K562 (cell line): ENCODE measurements around the gene MED31. TPM values are rescaled to one million over a fixed set of nuclear protein-coding genes. Genes with fewer than 3 reads are reported as not detected.

Experiments
- microRNA-seq: library from miRNA; unstranded; fragments of <30 nt; microRNA quantifications from one replicate; pipeline ENCODE4, GENCODE V29; 2018; ENCODE audit warnings: borderline microRNAs expressed
- polyA plus RNA-seq, 8 experiments: library from polyadenylated mRNA; depleted of rRNA in 4 of 8; stranded (reverse) in 5 of 8; unstranded in 3 of 8; fragments of >200 nt; fragmentation: Nextera tagmentation in 2 of 8; fragmentation: Illumina TruSeq in 1 of 8; extraction: Ambion mirVana in 2 of 8; extraction: Trizol in 1 of 8; gene quantifications; 2 replicates each; pipeline versions ENCODE4 v1.2.1 to v1.2.3, GENCODE V29; 2011 to 2014; ENCODE audit warnings: inconsistent platforms in 1 of 8, missing spikeins in 1 of 8
- small RNA-seq: library from RNA; depleted of rRNA; stranded (forward); fragments of <200 nt; gene quantifications from one replicate; pipeline ENCODE3, GENCODE V24; 2014
- total RNA-seq, 7 experiments: library from RNA; depleted of rRNA in 6 of 7; stranded (reverse); fragments of >200 nt in 6 of 7; fragmentation: Illumina TruSeq in 2 of 7; extraction: Trizol in 2 of 7; gene quantifications; 2 replicates each; pipeline versions ENCODE4 v1.2.1 to v1.2.3, GENCODE V29; 2011 to 2021; ENCODE audit warnings: low replicate concordance in 1 of 7

The MED31 gene
- total and polyA plus RNA-seq, 9 of the 15 experiments (the other 6 are each of a cell fraction or from before 2014, with no cell fraction given): 6.4 to 39.9 (median 14.6) TPM

Small RNA genes within 50 kb of the gene (microRNA-seq; reads per million reads assigned to microRNA genes)
- not detected for gene MIR4520-1
- not detected for gene MIR4520-2

Small RNA genes within 50 kb of the gene (small RNA-seq; reads per million reads assigned to genes)
- not detected for gene MIR4520-1
- 0.18 reads per million for gene RNA5SP435

Other genes with a start within 250 kb of the MED31 start
Only the 7 nearest of the 10 such genes appear.
- 0.14 and 0.57 TPM in 2 replicates for gene PITPNM3, start 95.0 kb downstream of the MED31 start, total RNA-seq (2014; rRNA removed)
- gene PITPNM3, start 95.0 kb downstream of the MED31 start, total RNA-seq (2014; rRNA removed; fragmentation: Illumina TruSeq; extraction: Trizol): 0.13 and 0.15 TPM in 2 replicates
- gene PITPNM3, start 95.0 kb downstream of the MED31 start, total RNA-seq (2015; rRNA removed; fragmentation: Illumina TruSeq; extraction: Trizol): 0.15 and 0.22 TPM in 2 replicates
- 0.31 and 0.38 TPM in 2 replicates for gene PITPNM3, start 95.0 kb downstream of the MED31 start, total RNA-seq (2021)
- gene PITPNM3, start 95.0 kb downstream of the MED31 start, polyA plus RNA-seq (2011; rRNA removed): 0.28 and 0.29 TPM in 2 replicates
- 0.22 and 0.37 TPM in 2 replicates for gene PITPNM3, start 95.0 kb downstream of the MED31 start, polyA plus RNA-seq (2014; fragmentation: Illumina TruSeq; extraction: Trizol)
- gene PITPNM3, start 95.0 kb downstream of the MED31 start, polyA plus RNA-seq (2014; fragmentation: Nextera tagmentation; extraction: Ambion mirVana): not detected
- 0.32 and 0.53 TPM in 2 replicates for gene PITPNM3, start 95.0 kb downstream of the MED31 start, polyA plus RNA-seq (2014; rRNA removed)
- gene KIAA0753, start 10.9 kb downstream of the MED31 start, total RNA-seq (2014; rRNA removed): 6.0 and 6.9 TPM in 2 replicates
- 7.6 and 9.3 TPM in 2 replicates for gene KIAA0753, start 10.9 kb downstream of the MED31 start, total RNA-seq (2014; rRNA removed; fragmentation: Illumina TruSeq; extraction: Trizol)
- gene KIAA0753, start 10.9 kb downstream of the MED31 start, total RNA-seq (2015; rRNA removed; fragmentation: Illumina TruSeq; extraction: Trizol): 8.5 and 9.0 TPM in 2 replicates
- gene KIAA0753, start 10.9 kb downstream of the MED31 start, total RNA-seq (2021): 6.2 and 7.4 TPM in 2 replicates
- gene KIAA0753, start 10.9 kb downstream of the MED31 start, polyA plus RNA-seq (2011; rRNA removed): 3.9 and 6.6 TPM in 2 replicates
- 6.5 and 7.4 TPM in 2 replicates for gene KIAA0753, start 10.9 kb downstream of the MED31 start, polyA plus RNA-seq (2014; fragmentation: Illumina TruSeq; extraction: Trizol)
- gene KIAA0753, start 10.9 kb downstream of the MED31 start, polyA plus RNA-seq (2014; fragmentation: Nextera tagmentation; extraction: Ambion mirVana): 1 to 10 TPM; 2.0 to 3.4 TPM
- gene KIAA0753, start 10.9 kb downstream of the MED31 start, polyA plus RNA-seq (2014; rRNA removed): 5.2 and 5.6 TPM in 2 replicates
- 111 and 164 TPM in 2 replicates for gene TXNDC17, start 10.5 kb downstream of the MED31 start, total RNA-seq (2014; rRNA removed)
- 141 and 144 TPM in 2 replicates for gene TXNDC17, start 10.5 kb downstream of the MED31 start, total RNA-seq (2014; rRNA removed; fragmentation: Illumina TruSeq; extraction: Trizol)
- 164 and 179 TPM in 2 replicates for gene TXNDC17, start 10.5 kb downstream of the MED31 start, total RNA-seq (2015; rRNA removed; fragmentation: Illumina TruSeq; extraction: Trizol)
- gene TXNDC17, start 10.5 kb downstream of the MED31 start, total RNA-seq (2021): 108 and 126 TPM in 2 replicates
- 244 and 357 TPM in 2 replicates for gene TXNDC17, start 10.5 kb downstream of the MED31 start, polyA plus RNA-seq (2011; rRNA removed)
- 155 and 201 TPM in 2 replicates for gene TXNDC17, start 10.5 kb downstream of the MED31 start, polyA plus RNA-seq (2014; fragmentation: Illumina TruSeq; extraction: Trizol)
- gene TXNDC17, start 10.5 kb downstream of the MED31 start, polyA plus RNA-seq (2014; fragmentation: Nextera tagmentation; extraction: Ambion mirVana): 100 to 1,000 TPM; 758 to 759 TPM
- 236 and 245 TPM in 2 replicates for gene TXNDC17, start 10.5 kb downstream of the MED31 start, polyA plus RNA-seq (2014; rRNA removed)
- gene C17orf100, start 157 bp upstream of the MED31 start, total RNA-seq (2014; rRNA removed): 0.14 and 1.2 TPM in 2 replicates
- 0.40 and 0.45 TPM in 2 replicates for gene C17orf100, start 157 bp upstream of the MED31 start, total RNA-seq (2014; rRNA removed; fragmentation: Illumina TruSeq; extraction: Trizol)
- 0.43 and 0.49 TPM in 2 replicates for gene C17orf100, start 157 bp upstream of the MED31 start, total RNA-seq (2015; rRNA removed; fragmentation: Illumina TruSeq; extraction: Trizol)
- 0.60 and 0.82 TPM in 2 replicates for gene C17orf100, start 157 bp upstream of the MED31 start, total RNA-seq (2021)
- gene C17orf100, start 157 bp upstream of the MED31 start, polyA plus RNA-seq (2011; rRNA removed): 0.31 and 0.77 TPM in 2 replicates
- 0.62 and 0.69 TPM in 2 replicates for gene C17orf100, start 157 bp upstream of the MED31 start, polyA plus RNA-seq (2014; fragmentation: Illumina TruSeq; extraction: Trizol)
- under 1 TPM; 0.04 to 0.11 TPM for gene C17orf100, start 157 bp upstream of the MED31 start, polyA plus RNA-seq (2014; fragmentation: Nextera tagmentation; extraction: Ambion mirVana)
- 1.7 and 1.8 TPM in 2 replicates for gene C17orf100, start 157 bp upstream of the MED31 start, polyA plus RNA-seq (2014; rRNA removed)
- not detected in 2 replicates for gene SLC13A5, start 61.8 kb upstream of the MED31 start, total RNA-seq (2014; rRNA removed)
- not detected in 2 replicates for gene SLC13A5, start 61.8 kb upstream of the MED31 start, total RNA-seq (2014; rRNA removed; fragmentation: Illumina TruSeq; extraction: Trizol)
- not detected in 2 replicates for gene SLC13A5, start 61.8 kb upstream of the MED31 start, total RNA-seq (2015; rRNA removed; fragmentation: Illumina TruSeq; extraction: Trizol)
- gene SLC13A5, start 61.8 kb upstream of the MED31 start, total RNA-seq (2021): 0.04 and 0.09 TPM in 2 replicates
- 0.09 TPM in 1 of 2 replicates, not detected in the other for gene SLC13A5, start 61.8 kb upstream of the MED31 start, polyA plus RNA-seq (2011; rRNA removed)
- not detected in 2 replicates for gene SLC13A5, start 61.8 kb upstream of the MED31 start, polyA plus RNA-seq (2014; fragmentation: Illumina TruSeq; extraction: Trizol)
- not detected for gene SLC13A5, start 61.8 kb upstream of the MED31 start, polyA plus RNA-seq (2014; fragmentation: Nextera tagmentation; extraction: Ambion mirVana)
- not detected in 2 replicates for gene SLC13A5, start 61.8 kb upstream of the MED31 start, polyA plus RNA-seq (2014; rRNA removed)
- 0.09 TPM in 1 of 2 replicates, not detected in the other for gene XAF1, start 104.4 kb upstream of the MED31 start, total RNA-seq (2014; rRNA removed)
- 0.07 TPM in 1 of 2 replicates, not detected in the other for gene XAF1, start 104.4 kb upstream of the MED31 start, total RNA-seq (2014; rRNA removed; fragmentation: Illumina TruSeq; extraction: Trizol)
- 0.18 and 0.19 TPM in 2 replicates for gene XAF1, start 104.4 kb upstream of the MED31 start, total RNA-seq (2015; rRNA removed; fragmentation: Illumina TruSeq; extraction: Trizol)
- gene XAF1, start 104.4 kb upstream of the MED31 start, total RNA-seq (2021): 0.22 and 0.47 TPM in 2 replicates
- not detected in 2 replicates for gene XAF1, start 104.4 kb upstream of the MED31 start, polyA plus RNA-seq (2011; rRNA removed)
- 0.07 TPM in 1 of 2 replicates, not detected in the other for gene XAF1, start 104.4 kb upstream of the MED31 start, polyA plus RNA-seq (2014; fragmentation: Illumina TruSeq; extraction: Trizol)
- under 1 TPM in 1 of 2 experiments, not detected in 1; 0.11 TPM for gene XAF1, start 104.4 kb upstream of the MED31 start, polyA plus RNA-seq (2014; fragmentation: Nextera tagmentation; extraction: Ambion mirVana)
- gene XAF1, start 104.4 kb upstream of the MED31 start, polyA plus RNA-seq (2014; rRNA removed): 0.07 TPM in 1 of 2 replicates, not detected in the other
- not detected in 2 replicates for gene FBXO39, start 124.6 kb upstream of the MED31 start, total RNA-seq (2014; rRNA removed)
- not detected in 2 replicates for gene FBXO39, start 124.6 kb upstream of the MED31 start, total RNA-seq (2014; rRNA removed; fragmentation: Illumina TruSeq; extraction: Trizol)
- not detected in 2 replicates for gene FBXO39, start 124.6 kb upstream of the MED31 start, total RNA-seq (2015; rRNA removed; fragmentation: Illumina TruSeq; extraction: Trizol)
- not detected in 2 replicates for gene FBXO39, start 124.6 kb upstream of the MED31 start, total RNA-seq (2021)
- gene FBXO39, start 124.6 kb upstream of the MED31 start, polyA plus RNA-seq (2011; rRNA removed): not detected in 2 replicates
- gene FBXO39, start 124.6 kb upstream of the MED31 start, polyA plus RNA-seq (2014; fragmentation: Illumina TruSeq; extraction: Trizol): not detected in 2 replicates
- not detected for gene FBXO39, start 124.6 kb upstream of the MED31 start, polyA plus RNA-seq (2014; fragmentation: Nextera tagmentation; extraction: Ambion mirVana)
- gene FBXO39, start 124.6 kb upstream of the MED31 start, polyA plus RNA-seq (2014; rRNA removed): not detected in 2 replicates